ENCODE results near the gene SEMA3C.

Gene SEMA3C

DNA sequence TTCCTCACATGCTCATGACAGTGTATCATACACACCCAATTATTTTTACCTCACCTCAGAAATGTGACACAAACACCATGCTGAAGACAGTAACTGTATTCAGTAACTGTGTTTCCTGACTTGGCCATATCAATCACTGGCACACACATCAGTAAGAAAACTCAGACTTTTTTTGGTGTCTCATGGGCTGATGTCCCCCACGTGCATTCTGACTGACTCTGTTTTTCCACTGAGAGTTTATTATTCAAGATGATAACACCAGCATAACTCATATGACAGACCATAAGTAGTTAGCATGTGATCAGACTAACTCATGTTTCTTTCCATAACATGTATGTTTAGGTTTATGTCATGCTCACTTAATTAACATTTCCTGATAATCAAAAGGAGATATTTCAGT, 155.6 kb downstream of the SEMA3C start:
- H3K4me3 ChIP-seq (ENCODE audit: low read length) = no peak overlapping the region
- no peak overlapping the region for H3K9ac ChIP-seq (ENCODE audit: low read length)
- H3K4me1 ChIP-seq (ENCODE audit: control insufficient read depth, insufficient read depth, low read length) = no peaks in the 10 kb centered on the region
- no peaks in the 10 kb centered on the region for H3K27me3 ChIP-seq (ENCODE audit: control insufficient read depth, insufficient read depth, low read length)
- no peaks in the 10 kb centered on the region for H3K9me3 ChIP-seq (ENCODE audit: control insufficient read depth, low read length)
- no peaks in the 10 kb centered on the region for H3K36me3 ChIP-seq (ENCODE audit: control insufficient read depth, insufficient read depth, low read length)

DNA sequence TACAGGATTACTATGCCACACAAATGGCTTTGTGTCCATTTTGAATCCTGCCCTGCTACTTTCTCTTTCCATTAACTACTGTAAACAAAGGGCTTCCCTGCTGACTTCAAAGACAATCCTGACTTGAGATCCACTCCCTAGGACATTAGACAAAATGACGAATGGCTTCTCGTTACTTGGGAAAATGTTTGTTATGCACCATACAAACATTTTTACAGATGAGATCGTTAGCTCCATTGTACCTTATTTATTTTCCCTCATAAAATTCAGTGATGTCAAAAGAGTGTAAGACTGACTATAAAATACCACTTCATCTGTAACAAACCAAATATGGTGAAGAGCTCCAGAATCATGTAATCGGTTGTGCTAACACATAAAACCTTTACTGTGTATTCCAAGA, 158.6 kb downstream of the SEMA3C start:
- no peaks in the 10 kb centered on the region for H3K9me3 ChIP-seq (ENCODE audit: control insufficient read depth, low read length)
- H3K36me3 ChIP-seq (ENCODE audit: control insufficient read depth, insufficient read depth, low read length) = no peaks in the 10 kb centered on the region
- H3K4me3 ChIP-seq (ENCODE audit: low read length) = no peak overlapping the region
- no peaks in the 10 kb centered on the region for H3K4me1 ChIP-seq (ENCODE audit: control insufficient read depth, insufficient read depth, low read length)
- no peaks in the 10 kb centered on the region for H3K27me3 ChIP-seq (ENCODE audit: control insufficient read depth, insufficient read depth, low read length)
- H3K9ac ChIP-seq (ENCODE audit: low read length) = no peak overlapping the region

DNA sequence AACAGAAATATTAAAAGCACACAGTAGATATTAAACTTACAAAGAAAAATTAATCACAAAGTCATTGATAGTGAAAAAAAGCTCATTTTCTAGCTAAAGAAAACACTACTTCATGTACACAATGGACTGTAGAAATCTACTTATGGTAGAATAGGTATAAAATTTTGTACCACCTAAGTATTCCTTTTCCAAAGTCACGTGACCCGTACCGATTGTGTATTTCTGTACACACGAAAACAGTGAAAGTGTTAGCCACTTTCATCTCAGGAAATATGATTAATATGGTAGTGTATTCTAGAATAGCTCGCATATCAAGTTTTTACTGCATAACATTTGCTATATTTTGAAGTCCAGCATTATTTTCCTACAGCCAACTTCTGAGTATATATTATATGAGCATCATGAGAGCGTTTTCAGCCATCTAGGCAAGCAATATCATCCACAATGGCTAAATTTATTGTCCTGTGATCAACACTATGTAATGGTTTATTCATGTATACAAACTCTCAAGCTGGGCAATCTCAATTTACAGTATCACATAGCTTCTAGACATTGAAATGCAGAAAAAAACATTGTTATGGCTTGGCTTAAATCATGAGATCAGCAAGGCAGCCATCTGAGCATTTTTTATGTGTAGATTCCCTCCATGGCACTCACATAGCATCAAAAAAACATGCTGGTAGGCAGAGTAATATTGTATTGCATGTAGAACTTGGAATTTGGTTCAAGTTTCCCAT, 165.7 kb downstream of the SEMA3C start:
- Histone ChIP-seq H3K4me3 (ENCODE audit: low read length) (no peak overlapping the region), H3K4me1 (ENCODE audit: control insufficient read depth, insufficient read depth, low read length) (no peaks in the 10 kb centered on the region), H3K9ac (ENCODE audit: low read length) (no peak overlapping the region), H3K27me3 (ENCODE audit: control insufficient read depth, insufficient read depth, low read length) (no peaks in the 10 kb centered on the region), H3K36me3 (ENCODE audit: control insufficient read depth, insufficient read depth, low read length) (no peaks in the 10 kb centered on the region), H3K9me3 (ENCODE audit: control insufficient read depth, low read length) (no peaks in the 10 kb centered on the region)

DNA sequence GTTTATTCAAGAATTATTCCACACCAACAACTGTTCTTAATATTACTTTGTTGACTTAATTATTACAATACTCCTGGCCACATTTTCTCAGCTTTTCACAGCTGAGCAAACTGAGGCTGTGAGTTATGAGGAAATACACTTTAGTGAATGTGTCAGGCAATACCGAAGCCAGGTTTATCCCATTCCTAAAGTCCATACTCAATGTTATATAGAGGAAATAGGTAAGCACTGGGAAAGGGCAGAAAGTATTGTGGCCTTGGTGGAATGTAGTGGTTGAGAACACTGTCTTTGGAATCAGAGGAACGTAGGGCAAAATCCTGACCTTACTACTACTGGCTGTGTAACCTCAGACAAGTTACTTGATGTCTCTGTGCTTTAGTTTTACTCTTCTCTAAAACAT, 169.6 kb downstream of the SEMA3C start:
- no peak overlapping the region for H3K9ac ChIP-seq (ENCODE audit: low read length)
- no peaks in the 10 kb centered on the region for H3K9me3 ChIP-seq (ENCODE audit: control insufficient read depth, low read length)
- H3K36me3 ChIP-seq (ENCODE audit: control insufficient read depth, insufficient read depth, low read length) = no peaks in the 10 kb centered on the region
- no peak overlapping the region for H3K4me3 ChIP-seq (ENCODE audit: low read length)
- H3K4me1 ChIP-seq (ENCODE audit: control insufficient read depth, insufficient read depth, low read length) = no peaks in the 10 kb centered on the region
- H3K27me3 ChIP-seq (ENCODE audit: control insufficient read depth, insufficient read depth, low read length) = no peaks in the 10 kb centered on the region

DNA sequence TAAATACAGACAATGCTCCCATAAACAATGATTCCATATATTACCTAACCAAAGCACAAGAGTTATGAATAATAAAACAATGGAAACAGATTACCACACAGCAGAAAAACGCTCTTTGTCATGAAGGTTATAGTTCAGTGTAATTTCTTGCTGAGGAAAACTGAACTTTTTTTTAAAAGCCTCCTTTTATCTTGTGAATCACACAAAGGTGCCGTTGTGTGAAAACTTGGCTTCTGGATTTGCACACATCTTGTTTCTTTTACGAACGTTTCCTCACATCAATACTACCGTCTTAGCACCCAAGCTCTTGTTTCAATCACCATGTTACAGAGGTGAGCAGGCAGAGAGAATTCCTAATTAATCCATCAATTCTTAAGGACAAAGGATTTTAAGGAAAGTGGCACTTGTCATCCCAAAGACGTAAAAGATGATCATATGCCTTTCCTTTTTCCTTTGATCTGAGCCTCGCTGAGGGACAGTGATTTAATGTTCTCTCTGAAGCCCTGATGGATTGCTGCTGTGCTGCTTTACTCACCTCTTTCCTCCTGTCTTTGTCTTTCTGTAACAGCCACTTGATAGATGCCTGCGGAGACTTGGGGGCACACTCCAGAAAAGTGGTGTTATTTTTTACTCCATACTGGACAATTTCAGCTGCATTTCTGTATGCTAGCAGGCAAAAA, 170.3 kb downstream of the SEMA3C start:
- Histone ChIP-seq H3K9ac (ENCODE audit: low read length) (no peak overlapping the region), H3K4me3 (ENCODE audit: low read length) (no peak overlapping the region), H3K27me3 (ENCODE audit: control insufficient read depth, insufficient read depth, low read length) (no peaks in the 10 kb centered on the region), H3K4me1 (ENCODE audit: control insufficient read depth, insufficient read depth, low read length) (no peaks in the 10 kb centered on the region), H3K9me3 (ENCODE audit: control insufficient read depth, low read length) (no peaks in the 10 kb centered on the region), H3K36me3 (ENCODE audit: control insufficient read depth, insufficient read depth, low read length) (no peaks in the 10 kb centered on the region)

DNA sequence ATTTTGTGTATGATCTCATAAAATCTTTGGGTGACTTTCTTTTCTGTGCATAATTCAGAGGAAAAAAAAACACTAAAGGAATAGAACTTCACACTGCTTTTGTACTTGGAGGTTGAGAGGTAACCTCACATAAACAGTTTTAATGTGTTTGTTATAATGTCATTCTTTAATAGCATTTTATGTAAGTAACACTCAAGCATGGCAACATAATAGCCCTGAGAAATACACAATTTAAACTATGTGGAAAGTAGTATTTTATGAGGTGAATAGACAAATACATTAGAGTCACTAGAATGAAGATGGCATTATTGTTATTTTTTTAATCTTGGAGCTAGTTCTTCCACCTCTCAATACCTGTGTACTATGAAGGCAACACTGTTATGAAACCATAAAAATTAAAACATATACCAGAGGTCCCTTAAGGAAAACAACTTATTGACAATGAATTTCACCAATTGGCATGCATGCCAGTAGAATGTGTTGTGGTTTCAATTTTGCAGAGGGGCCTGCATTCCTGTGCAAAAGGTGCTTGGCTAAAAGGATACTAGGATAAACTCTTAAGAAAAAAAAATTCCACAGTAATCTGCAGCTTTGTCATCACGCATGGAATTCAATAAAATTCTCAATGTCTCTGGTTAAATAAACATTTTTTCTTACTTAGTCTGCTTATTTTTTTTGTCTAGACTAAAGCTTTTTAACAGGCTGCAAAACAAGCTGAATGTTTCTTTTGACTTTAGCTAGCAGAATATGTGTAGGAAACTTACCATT, 177.9 kb downstream of the SEMA3C start:
- no peaks in the 10 kb centered on the region for H3K9me3 ChIP-seq (ENCODE audit: control insufficient read depth, low read length)

DNA sequence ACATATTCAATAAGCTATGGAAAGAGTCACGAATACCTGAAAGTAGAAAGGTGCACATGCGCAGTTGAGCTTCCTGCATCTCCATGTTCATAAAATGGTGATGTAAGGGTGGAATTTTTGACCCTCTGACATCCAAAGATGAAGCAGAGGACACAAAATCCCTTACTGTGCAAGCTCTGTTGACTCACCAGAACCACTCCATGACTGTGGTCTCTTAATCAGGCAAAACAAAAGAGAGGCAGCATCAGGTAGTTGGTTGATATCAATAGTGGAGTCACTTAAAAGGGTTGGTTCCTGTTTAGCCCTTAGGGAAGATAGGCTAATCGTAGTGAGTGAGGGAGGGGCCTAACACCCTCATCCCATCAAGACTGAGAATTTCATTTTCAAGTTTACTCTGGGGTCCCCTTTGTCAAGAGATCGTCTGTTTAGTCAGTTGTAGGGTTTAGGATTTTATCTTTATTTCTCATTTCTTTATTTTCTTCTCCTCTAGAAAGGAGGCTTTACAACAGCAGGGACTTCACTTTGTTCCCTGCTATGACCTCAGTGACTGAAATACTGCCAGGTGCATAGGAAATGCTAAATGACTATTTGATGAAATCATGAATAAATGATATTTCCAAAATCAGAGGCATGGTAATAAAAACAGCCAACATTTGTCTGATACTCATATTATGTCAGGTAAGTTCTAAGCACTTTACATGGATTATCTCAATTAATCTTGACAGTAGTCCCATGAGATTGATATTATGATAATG, 182.3 kb downstream of the SEMA3C start:
- Histone ChIP-seq H3K4me3 (ENCODE audit: low read length) (no peak overlapping the region), H3K4me1 (ENCODE audit: control insufficient read depth, insufficient read depth, low read length) (no peaks in the 10 kb centered on the region)

More for the DNA sequence above, 177.9 kb downstream of the SEMA3C start:
- no peaks in the 10 kb centered on the region for H3K4me1 ChIP-seq (ENCODE audit: control insufficient read depth, insufficient read depth, low read length)
- no peak overlapping the region for H3K9ac ChIP-seq (ENCODE audit: low read length)
- H3K27me3 ChIP-seq (ENCODE audit: control insufficient read depth, insufficient read depth, low read length) = no peaks in the 10 kb centered on the region
- H3K36me3 ChIP-seq (ENCODE audit: control insufficient read depth, insufficient read depth, low read length) = no peaks in the 10 kb centered on the region
- no peak overlapping the region for H3K4me3 ChIP-seq (ENCODE audit: low read length)

DNA sequence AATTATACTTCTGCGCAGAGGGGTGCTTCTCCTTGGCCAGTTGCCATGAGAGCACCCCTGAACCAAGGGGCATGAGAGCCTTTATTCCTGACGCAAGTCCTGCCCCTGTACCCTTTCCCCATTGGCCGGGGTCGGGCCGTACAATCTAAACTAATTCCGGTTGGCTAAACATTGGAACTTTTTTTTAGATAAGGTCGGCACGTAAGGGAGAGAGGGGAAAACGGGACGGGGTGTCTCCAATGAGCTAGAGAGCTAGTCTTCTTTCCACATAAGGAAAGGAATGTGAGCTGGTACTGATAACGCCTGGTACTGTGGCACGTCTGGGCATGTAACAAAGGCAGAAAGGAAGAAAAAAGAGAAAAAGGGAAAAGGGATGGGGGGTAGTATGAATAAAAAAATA, 183.5 kb downstream of the SEMA3C start:
- Histone ChIP-seq H3K4me3 (ENCODE audit: low read length) (no peak overlapping the region), H3K36me3 (ENCODE audit: control insufficient read depth, insufficient read depth, low read length) (no peaks in the 10 kb centered on the region), H3K9me3 (ENCODE audit: control insufficient read depth, low read length) (no peaks in the 10 kb centered on the region), H3K27me3 (ENCODE audit: control insufficient read depth, insufficient read depth, low read length) (no peaks in the 10 kb centered on the region), H3K4me1 (ENCODE audit: control insufficient read depth, insufficient read depth, low read length) (no peaks in the 10 kb centered on the region), H3K9ac (ENCODE audit: low read length) (no peak overlapping the region)

More for the DNA sequence above, 182.3 kb downstream of the SEMA3C start:
- no peak overlapping the region for H3K9ac ChIP-seq (ENCODE audit: low read length)
- no peaks in the 10 kb centered on the region for H3K27me3 ChIP-seq (ENCODE audit: control insufficient read depth, insufficient read depth, low read length)
- no peaks in the 10 kb centered on the region for H3K9me3 ChIP-seq (ENCODE audit: control insufficient read depth, low read length)
- H3K36me3 ChIP-seq (ENCODE audit: control insufficient read depth, insufficient read depth, low read length) = no peaks in the 10 kb centered on the region

DNA sequence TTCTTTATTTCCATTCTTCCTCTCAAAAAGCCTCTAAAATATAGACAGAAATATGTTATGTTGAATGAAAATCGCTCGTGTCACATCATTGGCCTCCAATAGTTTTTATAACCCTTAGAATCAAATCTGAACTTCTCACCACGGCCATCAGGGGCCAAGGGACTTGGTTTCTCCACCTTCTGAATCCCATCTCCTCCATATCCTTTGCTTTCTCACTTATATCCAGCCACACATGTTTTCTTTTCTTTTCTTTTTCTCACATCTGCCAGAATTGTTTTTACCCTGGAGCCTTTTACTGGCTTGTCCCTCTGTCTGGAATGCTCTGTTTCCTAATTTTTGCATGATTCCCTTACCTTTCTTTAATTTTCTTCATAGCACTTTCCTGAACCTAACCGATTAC, 184.8 kb downstream of the SEMA3C start:
- Histone ChIP-seq H3K4me1 (ENCODE audit: control insufficient read depth, insufficient read depth, low read length) (no peaks in the 10 kb centered on the region), H3K4me3 (ENCODE audit: low read length) (no peak overlapping the region), H3K27me3 (ENCODE audit: control insufficient read depth, insufficient read depth, low read length) (no peaks in the 10 kb centered on the region), H3K9ac (ENCODE audit: low read length) (no peak overlapping the region), H3K9me3 (ENCODE audit: control insufficient read depth, low read length) (no peaks in the 10 kb centered on the region), H3K36me3 (ENCODE audit: control insufficient read depth, insufficient read depth, low read length) (no peaks in the 10 kb centered on the region)

DNA sequence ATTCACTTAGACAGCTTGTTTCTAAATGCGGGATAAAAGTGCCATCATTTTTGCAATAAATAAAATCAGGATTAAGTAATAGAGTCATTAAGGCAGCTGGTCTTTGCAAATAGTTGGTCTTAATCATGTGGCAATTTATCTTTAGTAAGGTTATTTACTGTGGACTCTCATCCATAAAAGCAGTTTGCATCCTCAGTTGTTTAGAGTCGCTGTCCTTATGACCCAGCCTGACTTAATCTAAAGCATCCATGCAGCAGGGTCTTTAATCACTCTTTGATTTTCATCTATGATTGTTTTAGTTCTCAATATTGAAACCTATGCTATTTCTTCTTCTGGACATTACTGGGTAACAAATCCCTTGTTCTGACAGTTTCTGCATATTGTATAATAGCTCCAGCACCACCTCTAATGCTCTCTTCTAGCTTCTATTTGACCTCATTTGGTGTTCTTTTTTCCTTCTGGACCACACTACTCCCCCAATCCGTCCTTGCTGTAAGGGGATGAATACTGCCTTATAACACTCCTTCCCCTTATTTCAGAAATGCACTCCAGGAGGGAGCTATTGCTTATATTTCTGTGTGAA, 185.4 kb downstream of the SEMA3C start:
- no peak overlapping the region for H3K9ac ChIP-seq (ENCODE audit: low read length)
- H3K27me3 ChIP-seq (ENCODE audit: control insufficient read depth, insufficient read depth, low read length) = no peaks in the 10 kb centered on the region
- no peaks in the 10 kb centered on the region for H3K36me3 ChIP-seq (ENCODE audit: control insufficient read depth, insufficient read depth, low read length)
- no peaks in the 10 kb centered on the region for H3K9me3 ChIP-seq (ENCODE audit: control insufficient read depth, low read length)
- H3K4me1 ChIP-seq (ENCODE audit: control insufficient read depth, insufficient read depth, low read length) = no peaks in the 10 kb centered on the region
- no peak overlapping the region for H3K4me3 ChIP-seq (ENCODE audit: low read length)

DNA sequence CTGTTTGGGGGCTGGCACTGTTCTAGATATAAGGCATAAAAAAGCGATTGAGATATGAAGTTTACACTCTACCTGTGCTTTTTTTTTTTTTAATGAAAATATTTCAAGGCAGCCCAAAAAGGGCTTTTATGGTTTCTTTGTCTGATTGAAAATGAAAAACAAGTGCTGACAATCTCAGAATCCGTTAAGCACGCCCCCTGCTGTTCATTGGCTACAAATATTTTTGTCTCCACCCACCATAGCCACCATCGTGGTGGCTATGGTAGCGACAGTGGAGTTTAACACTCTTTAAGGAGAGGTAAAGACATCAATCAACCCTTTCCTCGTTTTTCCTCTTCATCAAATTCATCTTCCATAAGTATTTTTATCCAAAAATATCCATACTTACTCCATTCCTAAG, 186.2 kb downstream of the SEMA3C start:
- Histone ChIP-seq H3K36me3 (ENCODE audit: control insufficient read depth, insufficient read depth, low read length) (no peaks in the 10 kb centered on the region), H3K4me1 (ENCODE audit: control insufficient read depth, insufficient read depth, low read length) (no peaks in the 10 kb centered on the region), H3K9me3 (ENCODE audit: control insufficient read depth, low read length) (no peaks in the 10 kb centered on the region), H3K27me3 (ENCODE audit: control insufficient read depth, insufficient read depth, low read length) (no peaks in the 10 kb centered on the region), H3K9ac (ENCODE audit: low read length) (no peak overlapping the region), H3K4me3 (ENCODE audit: low read length) (no peak overlapping the region)

Data from mucosa of stomach (tissue), 1 donor.